ENCODE measurements around the gene MYBPH. TPM values are rescaled to one million over a fixed set of nuclear protein-coding genes. Genes with fewer than 3 reads are reported as not detected.

Gene MYBPH
- polyA plus RNA-seq, 1 donor from 2014 or later: not detected

DNA sequence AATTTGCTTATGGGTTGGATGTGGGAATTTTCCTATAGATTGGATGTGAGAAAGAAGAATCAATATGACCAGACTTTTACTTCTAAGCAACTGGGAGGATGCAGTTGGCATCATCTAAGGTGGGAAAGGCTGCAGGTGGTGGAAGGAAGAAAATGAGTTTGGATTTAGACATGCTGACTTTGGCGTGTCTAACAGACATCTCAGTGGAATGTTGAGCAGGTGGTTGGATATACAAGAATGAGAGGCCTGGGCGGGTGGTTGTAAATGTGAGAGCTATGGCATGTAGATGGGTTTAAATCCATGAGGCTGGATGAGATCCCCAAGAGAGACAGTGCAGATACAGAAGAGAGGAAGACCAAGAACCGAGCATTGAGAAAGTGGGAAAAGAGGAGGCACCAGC is 37.6 kb downstream of the MYBPH start:
- no peaks in the 10 kb centered on the region for H3K9me2 ChIP-seq (ENCODE audit: insufficient read depth, low read length)
- H3K27me3 ChIP-seq (ENCODE audit: insufficient read depth, low read depth, low read length): no peaks in the 10 kb centered on the region
- no peak overlapping the region for H3K27ac ChIP-seq (ENCODE audit: low read length)
- no peak overlapping the region for H3K4me3 ChIP-seq (ENCODE audit: low read length)
- no peaks in the 10 kb centered on the region for H3K79me2 ChIP-seq (replicated peaks; ENCODE audit: insufficient read depth, low read length)
- TF ChIP-seq, protein P1, sequence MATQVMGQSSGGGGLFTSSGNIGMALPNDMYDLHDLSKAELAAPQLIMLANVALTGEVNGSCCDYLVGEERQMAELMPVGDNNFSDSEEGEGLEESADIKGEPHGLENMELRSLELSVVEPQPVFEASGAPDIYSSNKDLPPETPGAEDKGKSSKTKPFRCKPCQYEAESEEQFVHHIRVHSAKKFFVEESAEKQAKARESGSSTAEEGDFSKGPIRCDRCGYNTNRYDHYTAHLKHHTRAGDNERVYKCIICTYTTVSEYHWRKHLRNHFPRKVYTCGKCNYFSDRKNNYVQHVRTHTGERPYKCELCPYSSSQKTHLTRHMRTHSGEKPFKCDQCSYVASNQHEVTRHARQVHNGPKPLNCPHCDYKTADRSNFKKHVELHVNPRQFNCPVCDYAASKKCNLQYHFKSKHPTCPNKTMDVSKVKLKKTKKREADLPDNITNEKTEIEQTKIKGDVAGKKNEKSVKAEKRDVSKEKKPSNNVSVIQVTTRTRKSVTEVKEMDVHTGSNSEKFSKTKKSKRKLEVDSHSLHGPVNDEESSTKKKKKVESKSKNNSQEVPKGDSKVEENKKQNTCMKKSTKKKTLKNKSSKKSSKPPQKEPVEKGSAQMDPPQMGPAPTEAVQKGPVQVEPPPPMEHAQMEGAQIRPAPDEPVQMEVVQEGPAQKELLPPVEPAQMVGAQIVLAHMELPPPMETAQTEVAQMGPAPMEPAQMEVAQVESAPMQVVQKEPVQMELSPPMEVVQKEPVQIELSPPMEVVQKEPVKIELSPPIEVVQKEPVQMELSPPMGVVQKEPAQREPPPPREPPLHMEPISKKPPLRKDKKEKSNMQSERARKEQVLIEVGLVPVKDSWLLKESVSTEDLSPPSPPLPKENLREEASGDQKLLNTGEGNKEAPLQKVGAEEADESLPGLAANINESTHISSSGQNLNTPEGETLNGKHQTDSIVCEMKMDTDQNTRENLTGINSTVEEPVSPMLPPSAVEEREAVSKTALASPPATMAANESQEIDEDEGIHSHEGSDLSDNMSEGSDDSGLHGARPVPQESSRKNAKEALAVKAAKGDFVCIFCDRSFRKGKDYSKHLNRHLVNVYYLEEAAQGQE (IDR thresholded peaks at IDR 0.05; ENCODE audit: borderline replicate concordance): no peak
- TF ChIP-seq, protein P2, sequence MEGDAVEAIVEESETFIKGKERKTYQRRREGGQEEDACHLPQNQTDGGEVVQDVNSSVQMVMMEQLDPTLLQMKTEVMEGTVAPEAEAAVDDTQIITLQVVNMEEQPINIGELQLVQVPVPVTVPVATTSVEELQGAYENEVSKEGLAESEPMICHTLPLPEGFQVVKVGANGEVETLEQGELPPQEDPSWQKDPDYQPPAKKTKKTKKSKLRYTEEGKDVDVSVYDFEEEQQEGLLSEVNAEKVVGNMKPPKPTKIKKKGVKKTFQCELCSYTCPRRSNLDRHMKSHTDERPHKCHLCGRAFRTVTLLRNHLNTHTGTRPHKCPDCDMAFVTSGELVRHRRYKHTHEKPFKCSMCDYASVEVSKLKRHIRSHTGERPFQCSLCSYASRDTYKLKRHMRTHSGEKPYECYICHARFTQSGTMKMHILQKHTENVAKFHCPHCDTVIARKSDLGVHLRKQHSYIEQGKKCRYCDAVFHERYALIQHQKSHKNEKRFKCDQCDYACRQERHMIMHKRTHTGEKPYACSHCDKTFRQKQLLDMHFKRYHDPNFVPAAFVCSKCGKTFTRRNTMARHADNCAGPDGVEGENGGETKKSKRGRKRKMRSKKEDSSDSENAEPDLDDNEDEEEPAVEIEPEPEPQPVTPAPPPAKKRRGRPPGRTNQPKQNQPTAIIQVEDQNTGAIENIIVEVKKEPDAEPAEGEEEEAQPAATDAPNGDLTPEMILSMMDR (IDR thresholded peaks at IDR 0.05; ENCODE audit: poor library complexity, severe bottlenecking): no peak
- TF ChIP-seq MXI1 (conservative IDR thresholded peaks at IDR 0.05; ENCODE audit: poor library complexity, severe bottlenecking) (no peak), TAF1 (IDR thresholded peaks at IDR 0.05; ENCODE audit: low read depth) (no peak), EP300 (conservative IDR thresholded peaks at IDR 0.05; ENCODE audit: poor library complexity, severe bottlenecking) (no peak), RAD21 (conservative IDR thresholded peaks at IDR 0.05) (no peak), POLR2AphosphoS5 (IDR thresholded peaks at IDR 0.05) (no peak), EZH2 (IDR thresholded peaks at IDR 0.05; ENCODE audit: borderline replicate concordance, insufficient read depth, low read length, poor library complexity, severe bottlenecking) (no peak), SMC3 (conservative IDR thresholded peaks at IDR 0.05; ENCODE audit: poor library complexity) (no peak)
- no peaks in the 10 kb centered on the region for H4K20me1 ChIP-seq (ENCODE audit: insufficient read depth)
- no peaks in the 10 kb centered on the region for H3F3A ChIP-seq (ENCODE audit: insufficient read depth, low read length, poor library complexity, severe bottlenecking)
- H3K9ac ChIP-seq (ENCODE audit: low read length): no peak overlapping the region
- H3K36me3 ChIP-seq (ENCODE audit: insufficient read depth, low read length): no peaks in the 10 kb centered on the region
- H3K9me3 ChIP-seq (ENCODE audit: low read length): no peaks in the 10 kb centered on the region
- H2AFZ ChIP-seq (ENCODE audit: low read depth, low read length): no peak overlapping the region
- H3K4me2 ChIP-seq (ENCODE audit: low read length): no peak overlapping the region

DNA sequence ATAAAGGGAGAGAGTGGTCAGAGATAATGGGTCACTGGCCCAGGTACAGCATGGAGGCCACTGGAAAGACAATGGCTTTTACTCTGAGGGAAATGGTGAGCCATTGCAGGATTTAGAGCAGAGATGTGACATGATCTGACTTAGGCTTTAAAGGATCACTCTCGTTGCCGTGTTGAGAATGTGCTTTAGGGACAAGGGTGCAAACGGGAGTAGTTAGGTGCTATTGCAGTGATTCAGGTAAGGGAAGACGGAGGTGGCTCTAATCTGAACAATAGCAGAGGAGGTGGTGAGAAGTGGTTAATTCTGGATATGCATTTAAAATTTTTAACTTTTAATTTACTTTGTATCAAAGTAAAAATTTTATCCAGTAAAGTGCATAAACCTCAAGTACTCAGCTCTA is 38.3 kb downstream of the MYBPH start:
- Histone ChIP-seq H2AFZ (ENCODE audit: low read depth, low read length) (no peak overlapping the region), H3K27ac (ENCODE audit: low read length) (no peak overlapping the region), H3K36me3 (ENCODE audit: insufficient read depth, low read length) (no peaks in the 10 kb centered on the region), H3K9ac (ENCODE audit: low read length) (no peak overlapping the region), H3K9me2 (ENCODE audit: insufficient read depth, low read length) (no peaks in the 10 kb centered on the region), H3K4me3 (ENCODE audit: low read length) (no peak overlapping the region), H3K9me3 (ENCODE audit: low read length) (no peaks in the 10 kb centered on the region), H3K79me2 (replicated peaks; ENCODE audit: insufficient read depth, low read length) (no peaks in the 10 kb centered on the region), H3K4me2 (ENCODE audit: low read length) (no peak overlapping the region), H3F3A (ENCODE audit: insufficient read depth, low read length, poor library complexity, severe bottlenecking) (no peaks in the 10 kb centered on the region), H3K27me3 (ENCODE audit: insufficient read depth, low read depth, low read length) (no peaks in the 10 kb centered on the region), H4K20me1 (ENCODE audit: insufficient read depth) (no peaks in the 10 kb centered on the region)
- TF ChIP-seq, protein P2 (IDR thresholded peaks at IDR 0.05; ENCODE audit: poor library complexity, severe bottlenecking): no peak
- no peak for TF ChIP-seq TAF1 (IDR thresholded peaks at IDR 0.05; ENCODE audit: low read depth)
- no peak for TF ChIP-seq EZH2 (IDR thresholded peaks at IDR 0.05; ENCODE audit: borderline replicate concordance, insufficient read depth, low read length, poor library complexity, severe bottlenecking)
- TF ChIP-seq POLR2AphosphoS5 (IDR thresholded peaks at IDR 0.05): no peak
- TF ChIP-seq RAD21 (conservative IDR thresholded peaks at IDR 0.05): no peak
- no peak for TF ChIP-seq SMC3 (conservative IDR thresholded peaks at IDR 0.05; ENCODE audit: poor library complexity)
- TF ChIP-seq, protein P1 (IDR thresholded peaks at IDR 0.05; ENCODE audit: borderline replicate concordance): no peak
- no peak for TF ChIP-seq EP300 (conservative IDR thresholded peaks at IDR 0.05; ENCODE audit: poor library complexity, severe bottlenecking)
- no peak for TF ChIP-seq MXI1 (conservative IDR thresholded peaks at IDR 0.05; ENCODE audit: poor library complexity, severe bottlenecking)

Data from neural cell (in vitro differentiated cells).